Liver (tissue), 3 donors: Measurements from ENCODE around the gene SAT2.

ENCODE experiments used
- FOXA1 ChIP-seq: IDR thresholded peaks from 2 replicates; pipeline ENCODE4 v1.6.1; 2016; ENCODE audit warnings: antibody characterized with exemption
- GABPA ChIP-seq, 2 donors: IDR thresholded peaks in 1 of 2; conservative IDR thresholded peaks in 1 of 2; 2 replicates each; pipeline ENCODE4 v1.6.1; 2016; ENCODE audit warnings: antibody characterized with exemption in 2 of 2, mild to moderate bottlenecking in 1 of 2, moderate library complexity in 1 of 2
- HNF4A ChIP-seq, 2 donors: conservative IDR thresholded peaks; 2 replicates each; pipeline ENCODE4 v1.6.1; 2016; ENCODE audit warnings: antibody characterized with exemption in 2 of 2, mild to moderate bottlenecking in 2 of 2
- JUND ChIP-seq, 2 donors: IDR thresholded peaks; 2 replicates each; pipeline ENCODE4 v1.6.1; 2016; ENCODE audit warnings: antibody characterized with exemption in 2 of 2
- RAD21 ChIP-seq, 2 donors: IDR thresholded peaks; 2 replicates each; pipeline ENCODE4 v1.6.1; 2016; ENCODE audit warnings: antibody characterized with exemption in 2 of 2, mild to moderate bottlenecking in 2 of 2
- RXRA ChIP-seq, 2 donors: IDR thresholded peaks; 2 replicates each; pipeline ENCODE4 v1.6.1; 2017 to 2018; ENCODE audit warnings: antibody characterized with exemption in 2 of 2, mild to moderate bottlenecking in 1 of 2
- SP1 ChIP-seq: IDR thresholded peaks from 2 replicates; pipeline ENCODE4 v1.6.1; 2018; ENCODE audit warnings: antibody characterized with exemption, mild to moderate bottlenecking
- TAF1 ChIP-seq: conservative IDR thresholded peaks from 2 replicates; pipeline ENCODE4 v1.6.1; 2016; ENCODE audit warnings: antibody characterized with exemption, mild to moderate bottlenecking
- YY1 ChIP-seq: IDR thresholded peaks from 2 replicates; pipeline ENCODE4 v1.6.1; 2016; ENCODE audit warnings: antibody characterized with exemption, mild to moderate bottlenecking
- TF ChIP-seq, protein P1 (sequence below): IDR thresholded peaks from 2 replicates; pipeline ENCODE4 v1.6.1; 2016; ENCODE audit warnings: antibody characterized with exemption
- TF ChIP-seq, protein P2 (sequence below): fragments of 150-350 bp; IDR thresholded peaks from 2 replicates; pipeline ENCODE4 v1.5.1; 2017; ENCODE audit warnings: improper control_type of control experiment, low read depth, low read length; ENCODE audit not compliant: missing input control
- TF ChIP-seq, protein P3 (sequence below): IDR thresholded peaks from 2 replicates; pipeline ENCODE4 v1.6.1; 2016; ENCODE audit warnings: antibody characterized with exemption
- TF ChIP-seq, protein P4 (sequence below): IDR thresholded peaks from 2 replicates; pipeline ENCODE4 v1.6.1; 2016; ENCODE audit warnings: antibody characterized with exemption
- TF ChIP-seq, protein P5 (sequence below): IDR thresholded peaks from 2 replicates; pipeline ENCODE4 v1.6.1; 2016; ENCODE audit warnings: antibody characterized with exemption, mild to moderate bottlenecking
- donor health status: healthy.
- donor health status: healthy.

DNA sequence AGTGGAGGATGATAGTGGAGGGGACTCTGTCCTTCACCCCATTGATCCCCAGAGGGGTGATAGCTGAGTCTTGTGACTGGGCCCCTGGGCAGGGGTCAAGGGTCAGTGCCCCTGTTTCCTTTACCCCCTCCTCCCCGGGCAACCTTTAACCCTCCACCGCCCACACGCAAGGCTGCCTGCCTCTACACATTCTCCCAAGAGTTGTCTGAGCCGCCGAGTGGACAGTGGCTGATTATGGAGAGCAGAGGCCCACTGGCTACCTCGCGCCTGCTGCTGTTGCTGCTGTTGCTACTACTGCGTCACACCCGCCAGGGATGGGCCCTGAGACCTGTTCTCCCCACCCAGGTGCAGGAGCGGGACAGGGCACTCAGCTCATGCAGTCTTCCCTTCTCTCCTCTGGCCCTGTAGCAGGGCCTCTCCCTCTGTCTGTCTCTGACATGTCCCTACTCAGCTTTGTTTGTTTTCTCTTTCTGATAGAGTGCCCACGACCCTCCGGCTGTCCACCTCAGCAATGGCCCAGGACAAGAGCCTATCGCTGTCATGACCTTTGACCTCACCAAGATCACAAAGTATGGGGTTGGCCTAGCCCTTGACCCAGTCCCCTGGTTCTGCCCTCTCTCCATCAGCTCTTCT is 2.4 kb upstream of the SAT2 start, which contains the start of gene SHBG:
- TF ChIP-seq TAF1, result no peak
- TF ChIP-seq, protein P1, sequence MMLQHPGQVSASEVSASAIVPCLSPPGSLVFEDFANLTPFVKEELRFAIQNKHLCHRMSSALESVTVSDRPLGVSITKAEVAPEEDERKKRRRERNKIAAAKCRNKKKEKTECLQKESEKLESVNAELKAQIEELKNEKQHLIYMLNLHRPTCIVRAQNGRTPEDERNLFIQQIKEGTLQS, result no peak
- peak; percentile 60 to 71 for TF ChIP-seq RXRA (IDR thresholded peaks at IDR 0.05)
- TF ChIP-seq, protein P2, sequence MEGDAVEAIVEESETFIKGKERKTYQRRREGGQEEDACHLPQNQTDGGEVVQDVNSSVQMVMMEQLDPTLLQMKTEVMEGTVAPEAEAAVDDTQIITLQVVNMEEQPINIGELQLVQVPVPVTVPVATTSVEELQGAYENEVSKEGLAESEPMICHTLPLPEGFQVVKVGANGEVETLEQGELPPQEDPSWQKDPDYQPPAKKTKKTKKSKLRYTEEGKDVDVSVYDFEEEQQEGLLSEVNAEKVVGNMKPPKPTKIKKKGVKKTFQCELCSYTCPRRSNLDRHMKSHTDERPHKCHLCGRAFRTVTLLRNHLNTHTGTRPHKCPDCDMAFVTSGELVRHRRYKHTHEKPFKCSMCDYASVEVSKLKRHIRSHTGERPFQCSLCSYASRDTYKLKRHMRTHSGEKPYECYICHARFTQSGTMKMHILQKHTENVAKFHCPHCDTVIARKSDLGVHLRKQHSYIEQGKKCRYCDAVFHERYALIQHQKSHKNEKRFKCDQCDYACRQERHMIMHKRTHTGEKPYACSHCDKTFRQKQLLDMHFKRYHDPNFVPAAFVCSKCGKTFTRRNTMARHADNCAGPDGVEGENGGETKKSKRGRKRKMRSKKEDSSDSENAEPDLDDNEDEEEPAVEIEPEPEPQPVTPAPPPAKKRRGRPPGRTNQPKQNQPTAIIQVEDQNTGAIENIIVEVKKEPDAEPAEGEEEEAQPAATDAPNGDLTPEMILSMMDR, result no peak
- TF ChIP-seq JUND (IDR thresholded peaks at IDR 0.05), result no peak
- peak in 1 of 2 donors; percentile 45 for TF ChIP-seq HNF4A (conservative IDR thresholded peaks at IDR 0.05)
- TF ChIP-seq, protein P3, sequence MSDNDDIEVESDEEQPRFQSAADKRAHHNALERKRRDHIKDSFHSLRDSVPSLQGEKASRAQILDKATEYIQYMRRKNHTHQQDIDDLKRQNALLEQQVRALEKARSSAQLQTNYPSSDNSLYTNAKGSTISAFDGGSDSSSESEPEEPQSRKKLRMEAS, result no peak
- TF ChIP-seq SP1, result peak; percentile 15
- TF ChIP-seq, protein P4, sequence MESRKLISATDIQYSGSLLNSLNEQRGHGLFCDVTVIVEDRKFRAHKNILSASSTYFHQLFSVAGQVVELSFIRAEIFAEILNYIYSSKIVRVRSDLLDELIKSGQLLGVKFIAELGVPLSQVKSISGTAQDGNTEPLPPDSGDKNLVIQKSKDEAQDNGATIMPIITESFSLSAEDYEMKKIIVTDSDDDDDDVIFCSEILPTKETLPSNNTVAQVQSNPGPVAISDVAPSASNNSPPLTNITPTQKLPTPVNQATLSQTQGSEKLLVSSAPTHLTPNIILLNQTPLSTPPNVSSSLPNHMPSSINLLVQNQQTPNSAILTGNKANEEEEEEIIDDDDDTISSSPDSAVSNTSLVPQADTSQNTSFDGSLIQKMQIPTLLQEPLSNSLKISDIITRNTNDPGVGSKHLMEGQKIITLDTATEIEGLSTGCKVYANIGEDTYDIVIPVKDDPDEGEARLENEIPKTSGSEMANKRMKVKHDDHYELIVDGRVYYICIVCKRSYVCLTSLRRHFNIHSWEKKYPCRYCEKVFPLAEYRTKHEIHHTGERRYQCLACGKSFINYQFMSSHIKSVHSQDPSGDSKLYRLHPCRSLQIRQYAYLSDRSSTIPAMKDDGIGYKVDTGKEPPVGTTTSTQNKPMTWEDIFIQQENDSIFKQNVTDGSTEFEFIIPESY, result no peak
- TF ChIP-seq FOXA1, result no peak
- no peak for TF ChIP-seq RAD21 (IDR thresholded peaks at IDR 0.05)
- no peak for TF ChIP-seq YY1
- TF ChIP-seq, protein P5, sequence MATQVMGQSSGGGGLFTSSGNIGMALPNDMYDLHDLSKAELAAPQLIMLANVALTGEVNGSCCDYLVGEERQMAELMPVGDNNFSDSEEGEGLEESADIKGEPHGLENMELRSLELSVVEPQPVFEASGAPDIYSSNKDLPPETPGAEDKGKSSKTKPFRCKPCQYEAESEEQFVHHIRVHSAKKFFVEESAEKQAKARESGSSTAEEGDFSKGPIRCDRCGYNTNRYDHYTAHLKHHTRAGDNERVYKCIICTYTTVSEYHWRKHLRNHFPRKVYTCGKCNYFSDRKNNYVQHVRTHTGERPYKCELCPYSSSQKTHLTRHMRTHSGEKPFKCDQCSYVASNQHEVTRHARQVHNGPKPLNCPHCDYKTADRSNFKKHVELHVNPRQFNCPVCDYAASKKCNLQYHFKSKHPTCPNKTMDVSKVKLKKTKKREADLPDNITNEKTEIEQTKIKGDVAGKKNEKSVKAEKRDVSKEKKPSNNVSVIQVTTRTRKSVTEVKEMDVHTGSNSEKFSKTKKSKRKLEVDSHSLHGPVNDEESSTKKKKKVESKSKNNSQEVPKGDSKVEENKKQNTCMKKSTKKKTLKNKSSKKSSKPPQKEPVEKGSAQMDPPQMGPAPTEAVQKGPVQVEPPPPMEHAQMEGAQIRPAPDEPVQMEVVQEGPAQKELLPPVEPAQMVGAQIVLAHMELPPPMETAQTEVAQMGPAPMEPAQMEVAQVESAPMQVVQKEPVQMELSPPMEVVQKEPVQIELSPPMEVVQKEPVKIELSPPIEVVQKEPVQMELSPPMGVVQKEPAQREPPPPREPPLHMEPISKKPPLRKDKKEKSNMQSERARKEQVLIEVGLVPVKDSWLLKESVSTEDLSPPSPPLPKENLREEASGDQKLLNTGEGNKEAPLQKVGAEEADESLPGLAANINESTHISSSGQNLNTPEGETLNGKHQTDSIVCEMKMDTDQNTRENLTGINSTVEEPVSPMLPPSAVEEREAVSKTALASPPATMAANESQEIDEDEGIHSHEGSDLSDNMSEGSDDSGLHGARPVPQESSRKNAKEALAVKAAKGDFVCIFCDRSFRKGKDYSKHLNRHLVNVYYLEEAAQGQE, result no peak
- TF ChIP-seq GABPA (IDR thresholded peaks at IDR 0.05 in 1 of 2, conservative IDR thresholded peaks at IDR 0.05 in 1 of 2), result no peak
